ENCODE results near the gene ZCCHC14. TPM values are rescaled to one million over a fixed set of nuclear protein-coding genes. Genes with fewer than 3 reads are reported as not detected.
"Not testable (repeated sequence)": the region's sequence is repeated elsewhere in the genome, so short reads cannot be mapped to it uniquely, and the experiment has no call there.

Gene ZCCHC14
- total RNA-seq, 2 experiments from 2014 or later: 8.7 to 10.6 TPM

DNA sequence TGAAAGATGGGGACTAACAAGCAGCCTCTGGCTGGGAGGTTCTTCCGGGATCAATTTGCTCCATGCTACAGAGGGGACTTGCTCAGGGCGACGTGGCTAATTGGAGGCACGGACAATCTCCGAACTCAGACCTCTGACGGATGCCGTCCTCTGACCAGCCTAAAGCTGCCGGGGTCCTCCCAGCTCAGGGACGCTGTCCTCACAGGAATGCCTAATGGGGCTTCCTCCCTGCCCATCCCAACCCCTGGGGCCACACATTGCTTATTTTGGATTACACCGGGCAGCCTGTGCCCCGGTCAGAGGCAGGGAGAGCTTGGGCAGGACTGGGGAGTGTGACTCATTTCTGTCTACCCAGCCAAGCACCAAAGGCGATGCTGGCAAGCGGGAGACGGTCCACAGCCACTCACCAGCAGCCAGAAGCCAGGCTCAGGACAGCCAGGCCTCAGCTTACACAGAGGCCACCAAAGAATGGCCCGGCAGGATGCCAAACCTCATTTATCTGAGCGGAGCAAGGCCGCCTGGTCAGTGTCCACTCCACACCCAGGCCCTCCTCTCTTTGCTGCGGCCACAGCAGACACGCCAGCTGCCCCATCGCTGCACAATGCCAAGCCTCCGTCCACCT, 25.7 kb upstream of the ZCCHC14 start:
- CTCF ChIA-PET; intact Hi-C loops (cut with micrococcal nuclease); H3K27me3 Mint-ChIP-seq; H3K27ac Mint-ChIP-seq; H3K9me3 Mint-ChIP-seq; H3K4me3 Mint-ChIP-seq; POLR2A ChIA-PET; H3K4me1 Mint-ChIP-seq (ENCODE audit: low read depth); H3K36me3 Mint-ChIP-seq; DNase-seq: not testable (repeated sequence)

GRCh38 chr16:87517610-87518429, 25.0 kb upstream of the ZCCHC14 start:
- POLR2A ChIA-PET; H3K36me3 Mint-ChIP-seq; H3K27ac Mint-ChIP-seq; H3K27me3 Mint-ChIP-seq; DNase-seq; H3K4me1 Mint-ChIP-seq (ENCODE audit: low read depth); intact Hi-C loops (cut with micrococcal nuclease); H3K9me3 Mint-ChIP-seq; CTCF ChIA-PET; H3K4me3 Mint-ChIP-seq: not testable (repeated sequence)

- H3K27ac Mint-ChIP-seq: no peak overlapping the region
- H3K4me1 Mint-ChIP-seq (ENCODE audit: low read depth): no peaks in the 10 kb centered on the region
- H3K36me3 Mint-ChIP-seq: no peaks in the 10 kb centered on the region
- peaks cover 8% of the 10 kb centered on the region for H3K27me3 Mint-ChIP-seq
- CTCF ChIA-PET: no interaction called here
- no peak overlapping the region for H3K4me3 Mint-ChIP-seq
- POLR2A ChIA-PET: no interaction called here
- DNase-seq: no peak
- intact Hi-C loops (cut with micrococcal nuclease): no loop called here
- H3K9me3 Mint-ChIP-seq: no peaks in the 10 kb centered on the region
These were observed 23.5 kb upstream of the ZCCHC14 start for GRCh38 chr16:87516361-87516760.

DNA sequence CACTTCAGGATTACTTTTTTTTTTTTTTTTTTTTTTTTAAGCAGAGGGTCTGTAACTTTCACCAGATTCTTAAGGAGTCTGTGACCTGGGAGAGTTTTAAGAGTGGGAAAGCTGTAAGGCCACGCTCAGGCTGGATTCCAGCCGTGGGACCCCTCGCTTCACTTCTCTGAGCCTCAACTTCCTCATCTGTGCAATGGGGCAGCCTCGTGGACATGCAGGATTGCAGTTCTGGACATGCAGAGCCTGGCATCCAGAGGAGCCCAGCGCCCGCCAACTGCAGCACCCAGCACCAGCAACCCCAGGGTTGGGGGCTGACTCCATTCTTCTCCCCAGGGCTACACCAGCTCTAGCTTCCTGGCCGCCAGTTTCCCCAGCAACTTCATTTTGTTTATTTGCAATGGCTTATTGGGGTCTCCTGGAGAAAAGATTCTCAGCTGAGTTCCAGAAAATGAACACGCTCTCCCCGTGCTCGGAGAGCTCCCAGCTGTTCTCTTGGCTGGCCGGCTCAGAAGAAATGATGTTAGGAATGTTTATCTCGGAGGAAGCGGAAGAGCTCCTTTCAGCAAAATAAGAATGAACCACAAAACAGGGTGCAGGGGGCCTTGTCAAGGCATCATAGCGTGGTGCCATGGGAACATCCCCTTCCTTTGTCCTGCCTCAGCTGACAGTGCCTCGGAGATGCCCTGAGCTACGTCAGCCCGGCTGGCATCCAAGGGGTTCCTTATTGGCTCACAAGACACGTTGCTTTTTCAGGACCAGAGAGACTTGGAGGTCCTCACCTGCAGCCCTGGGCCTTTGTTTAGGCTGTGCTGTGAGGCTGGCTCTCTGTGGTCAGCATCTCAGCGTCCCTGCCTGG, 22.9 kb upstream of the ZCCHC14 start:
- Mint-ChIP-seq H3K27me3 (peaks cover 8% of the 10 kb centered on the region), H3K4me3 (no peak overlapping the region), H3K36me3 (no peaks in the 10 kb centered on the region), H3K4me1 (ENCODE audit: low read depth) (no peaks in the 10 kb centered on the region), H3K9me3 (no peaks in the 10 kb centered on the region), H3K27ac (no peak overlapping the region)
- DNase-seq: no peak
- CTCF ChIA-PET: no interaction called here
- intact Hi-C loops (cut with micrococcal nuclease): no loop called here
- POLR2A ChIA-PET: no interaction called here

DNA sequence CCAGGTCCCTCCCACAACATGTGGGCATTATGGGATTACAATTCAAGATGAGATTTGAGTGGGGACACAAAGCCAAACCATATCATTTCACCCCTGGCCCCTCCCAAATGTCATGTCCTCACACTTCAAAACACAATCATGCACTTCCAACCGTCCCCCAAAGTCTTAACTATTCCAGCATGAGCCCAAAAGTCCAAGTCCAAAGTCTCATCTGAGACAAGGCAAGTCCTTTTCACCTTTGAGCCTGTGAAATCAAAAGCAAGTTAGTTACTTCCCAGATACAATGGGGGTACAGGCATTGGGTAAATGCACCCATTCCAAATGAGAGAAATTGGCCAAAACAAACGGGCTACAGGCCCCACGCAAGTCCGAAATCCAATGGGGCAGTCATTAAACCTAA, 17.0 kb upstream of the ZCCHC14 start:
- DNase-seq; H3K27ac Mint-ChIP-seq; CTCF ChIA-PET; intact Hi-C loops (cut with micrococcal nuclease); H3K36me3 Mint-ChIP-seq; POLR2A ChIA-PET; H3K4me1 Mint-ChIP-seq (ENCODE audit: low read depth); H3K27me3 Mint-ChIP-seq; H3K4me3 Mint-ChIP-seq; H3K9me3 Mint-ChIP-seq: not testable (repeated sequence)

DNA sequence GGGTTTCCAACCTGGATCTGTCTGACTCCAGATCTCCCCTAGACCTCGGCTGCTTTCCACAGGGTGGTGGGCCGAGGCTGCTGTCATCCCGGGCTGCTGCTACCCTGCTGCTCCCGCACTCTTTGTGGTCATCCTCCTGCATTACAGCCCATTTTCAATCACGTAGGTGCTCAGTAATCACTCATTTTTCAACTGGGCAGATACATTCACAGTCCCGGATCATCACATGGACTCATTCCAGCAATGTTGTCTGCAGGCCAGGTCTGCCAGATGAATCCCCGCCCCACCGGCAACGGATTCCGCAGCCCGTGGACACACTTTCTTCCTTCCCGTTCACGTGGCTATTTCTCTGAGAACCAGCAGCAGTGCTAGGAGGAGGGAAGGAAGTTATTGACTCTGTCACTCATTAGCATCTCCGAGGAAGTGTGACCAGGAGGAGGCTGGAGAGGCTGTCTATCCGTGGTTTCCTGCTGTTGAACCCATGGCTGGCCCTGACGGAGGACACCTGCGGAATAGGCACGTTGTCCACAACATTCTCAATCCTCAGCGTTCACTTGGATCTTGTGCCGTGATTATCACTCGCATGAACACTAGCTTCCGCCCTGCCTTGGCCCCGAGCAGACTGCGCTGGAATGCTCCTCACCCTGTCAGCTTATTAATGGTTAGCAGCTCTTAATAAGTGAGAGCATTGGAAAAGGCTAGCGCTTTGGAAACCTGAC, 14.7 kb upstream of the ZCCHC14 start:
- no peaks in the 10 kb centered on the region for H3K9me3 Mint-ChIP-seq
- peaks cover 4% of the 10 kb centered on the region for H3K4me1 Mint-ChIP-seq (ENCODE audit: low read depth)
- H3K36me3 Mint-ChIP-seq: no peaks in the 10 kb centered on the region
- intact Hi-C loops (cut with micrococcal nuclease): no loop called here
- peaks cover 10% of the 10 kb centered on the region for H3K27me3 Mint-ChIP-seq
- no peak overlapping the region for H3K27ac Mint-ChIP-seq
- ChIA-PET POLR2A (no interaction called here), CTCF (no interaction called here)
- H3K4me3 Mint-ChIP-seq: no peak overlapping the region
- no peak for DNase-seq

DNA sequence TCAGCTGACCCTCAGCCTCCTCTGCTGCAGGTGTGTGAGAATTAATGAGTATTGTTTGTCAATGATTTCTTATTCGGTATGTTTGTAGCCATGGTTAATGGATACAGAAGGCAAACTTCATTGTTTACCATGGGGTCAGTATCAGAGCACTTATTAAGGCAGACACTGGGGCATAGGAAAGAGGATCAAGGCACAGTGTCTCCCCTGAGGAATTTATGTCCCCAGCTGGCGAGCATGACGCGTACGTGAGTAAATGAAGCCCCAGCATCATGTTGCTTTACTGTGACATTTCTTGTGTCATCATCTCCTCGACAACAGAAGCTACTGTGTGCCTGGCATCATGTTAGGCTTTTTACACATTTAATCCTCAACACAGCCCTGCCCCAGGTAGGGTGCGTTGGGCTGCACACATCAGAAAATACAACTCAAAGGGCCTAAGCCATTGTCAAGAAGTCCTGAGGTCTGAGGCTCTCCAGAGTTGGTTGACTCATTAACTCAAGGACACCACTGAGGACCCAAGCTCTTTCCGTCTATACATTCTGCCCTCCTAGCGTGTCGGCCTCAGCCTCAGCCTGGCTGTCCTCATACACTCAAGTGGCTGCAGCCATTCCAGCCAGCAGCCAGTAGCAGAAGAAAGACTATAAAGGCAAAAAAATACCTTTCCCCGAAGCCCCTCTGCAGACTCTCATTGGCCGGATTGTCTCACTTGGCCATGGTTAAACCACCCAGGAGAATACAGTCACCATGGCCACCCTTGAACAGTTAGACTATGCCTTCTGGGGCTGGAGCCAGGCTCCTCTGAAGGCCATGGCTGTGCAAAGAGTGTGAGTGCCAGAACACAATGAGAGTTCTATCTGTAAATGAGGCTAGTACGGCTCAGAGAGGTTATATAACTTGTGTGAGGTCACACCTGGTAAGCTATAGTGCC, 13.9 kb upstream of the ZCCHC14 start:
- POLR2A ChIA-PET: interaction anchor here (0.6 kb wide), 1 partner anchor 112 kb away, joined by 4 read pairs; no protein-coding TSS in a partner anchor
- Mint-ChIP-seq H3K4me3 (no peak overlapping the region), H3K4me1 (ENCODE audit: low read depth) (peaks cover 4% of the 10 kb centered on the region), H3K9me3 (no peaks in the 10 kb centered on the region), H3K27me3 (peaks cover 10% of the 10 kb centered on the region), H3K36me3 (no peaks in the 10 kb centered on the region), H3K27ac (no peak overlapping the region)
- DNase-seq: no peak
- intact Hi-C loops (cut with micrococcal nuclease): no loop called here
- CTCF ChIA-PET: interaction anchor here (1.0 kb wide), 1 partner anchor 33 kb away, joined by 3 read pairs; no protein-coding TSS in a partner anchor

- CTCF ChIA-PET: interaction anchor here (1.0 kb wide), 2 partner anchors 34 to 129 kb away, joined by 3 to 4 read pairs; no protein-coding TSS in a partner anchor
These were observed 13.0 kb upstream of the ZCCHC14 start for GRCh38 chr16:87505834-87506233.

GRCh38 chr16:87503232-87503937, 10.6 kb upstream of the ZCCHC14 start:
- H3K27me3 Mint-ChIP-seq; H3K4me3 Mint-ChIP-seq; H3K9me3 Mint-ChIP-seq; H3K4me1 Mint-ChIP-seq (ENCODE audit: low read depth); H3K36me3 Mint-ChIP-seq; intact Hi-C loops (cut with micrococcal nuclease); H3K27ac Mint-ChIP-seq; DNase-seq; CTCF ChIA-PET; POLR2A ChIA-PET: not testable (repeated sequence)

More at GRCh38 chr16:87505834-87506233, 13.0 kb upstream of the ZCCHC14 start:
- no peak overlapping the region for H3K27ac Mint-ChIP-seq
- no peaks in the 10 kb centered on the region for H3K36me3 Mint-ChIP-seq
- intact Hi-C loops (cut with micrococcal nuclease): no loop called here
- H3K9me3 Mint-ChIP-seq: no peaks in the 10 kb centered on the region
- peaks cover 10% of the 10 kb centered on the region for H3K27me3 Mint-ChIP-seq
- H3K4me1 Mint-ChIP-seq (ENCODE audit: low read depth): peaks cover 4% of the 10 kb centered on the region
- POLR2A ChIA-PET: interaction anchor here (0.6 kb wide), 1 partner anchor 113 kb away, joined by 4 read pairs; no protein-coding TSS in a partner anchor
- no peak for DNase-seq
- H3K4me3 Mint-ChIP-seq: no peak overlapping the region

DNA sequence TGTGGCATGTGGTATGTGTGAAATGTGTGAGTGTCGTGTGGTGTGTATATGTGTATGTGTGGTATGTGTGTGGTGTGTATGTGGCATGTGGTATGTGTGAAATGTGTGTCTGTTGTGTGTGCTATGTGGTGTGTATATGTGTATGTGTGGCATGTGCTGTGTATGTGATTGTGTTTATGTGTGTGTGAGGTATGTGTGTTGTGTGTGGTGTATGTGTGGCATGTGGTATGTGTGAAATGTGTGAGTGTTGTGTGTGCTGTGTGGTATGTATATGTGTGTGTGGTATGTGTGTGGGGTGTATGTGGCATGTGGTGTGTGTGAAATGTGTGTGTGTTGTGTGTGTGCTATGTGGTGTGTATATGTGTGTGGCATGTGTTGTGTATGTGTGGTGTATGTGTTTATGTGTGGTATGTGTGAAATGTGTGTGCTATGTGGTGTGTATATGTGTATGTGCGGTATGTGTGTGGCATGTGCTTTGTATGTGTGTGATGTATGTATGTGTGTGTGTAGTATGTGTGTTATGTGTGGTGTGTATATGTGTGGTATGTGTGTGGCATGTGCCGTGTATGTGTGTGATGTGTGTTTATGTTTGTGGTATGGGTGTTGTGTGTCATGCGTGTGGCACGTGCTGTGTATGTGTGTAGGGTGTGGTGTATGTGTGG, 9.6 kb upstream of the ZCCHC14 start:
- Mint-ChIP-seq H3K27me3 (peaks cover 5% of the 10 kb centered on the region), H3K36me3 (no peaks in the 10 kb centered on the region), H3K27ac (no peak overlapping the region), H3K4me1 (ENCODE audit: low read depth) (peaks cover 2% of the 10 kb centered on the region), H3K4me3 (no peak overlapping the region), H3K9me3 (no peaks in the 10 kb centered on the region)
- intact Hi-C loops (cut with micrococcal nuclease): no loop called here
- DNase-seq: no peak
- ChIA-PET CTCF (no interaction called here), POLR2A (no interaction called here)

All from activated CD4-positive, alpha-beta memory T cell treated with anti-CD3 and anti-CD28 coated beads for 36 hours (primary cell).